ENCODE measurements around the gene ZNF668. TPM values are rescaled to one million over a fixed set of nuclear protein-coding genes. Genes with fewer than 3 reads are reported as not detected.

Gene ZNF668
- total RNA-seq, 1 experiment from 2014 or later = 16.8 TPM

GRCh38 chr16:31105677-31106213 is 31.7 kb upstream of the ZNF668 start:
- BruUV-seq (replicated peaks) = no TSS peak
- Histone ChIP-seq H3K9ac (ENCODE audit: low read length) (peak overlapping the region; percentile 57), H3K4me2 (ENCODE audit: low read length) (peak overlapping the region; percentile 73), H3K9me3 (ENCODE audit: control insufficient read depth in 1 of 2, insufficient read depth in 1 of 2, low read depth in 1 of 2, low read length in 2 of 2) (no peaks in the 10 kb centered on the region), H3K4me3 (replicated peaks in 1 of 2; ENCODE audit: low read depth in 1 of 2, low read length in 2 of 2) (peak overlapping the region; percentile 22 to 33; a peak in 2 of 4 replicates), H3K27me3 (ENCODE audit: insufficient read depth, low read length) (no peaks in the 10 kb centered on the region), H3K4me1 (ENCODE audit: control insufficient read depth in 1 of 2, insufficient read depth in 2 of 2, low read length in 2 of 2) (peaks cover 17 to 30% of the 10 kb centered on the region in 2 experiments; a peak in 3 of 4 replicates), H3K27ac (ENCODE audit: low read depth, low read length) (peak overlapping the region; percentile 70; the same call in 1 of the 2 replicates), H3K36me3 (ENCODE audit: control insufficient read depth in 1 of 2, insufficient read depth in 2 of 2, low read length in 2 of 2) (peaks cover 9 to 15% of the 10 kb centered on the region in 2 experiments), H4K20me1 (ENCODE audit: insufficient read depth) (no peaks in the 10 kb centered on the region), H3K9me2 (ENCODE audit: insufficient read depth) (no peaks in the 10 kb centered on the region), H3K79me2 (ENCODE audit: insufficient read depth, low read length) (peaks cover 16% of the 10 kb centered on the region), H2AFZ (ENCODE audit: low read depth, low read length, poor library complexity, severe bottlenecking) (peak overlapping the region; percentile 78)
- CTCF ChIA-PET = no interaction called here
- DNase-seq (ENCODE audit: low read depth, low spot score) = no peak
- TF ChIP-seq, protein P1, sequence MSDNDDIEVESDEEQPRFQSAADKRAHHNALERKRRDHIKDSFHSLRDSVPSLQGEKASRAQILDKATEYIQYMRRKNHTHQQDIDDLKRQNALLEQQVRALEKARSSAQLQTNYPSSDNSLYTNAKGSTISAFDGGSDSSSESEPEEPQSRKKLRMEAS (IDR thresholded peaks at IDR 0.05) = peak; percentile 63
- TF ChIP-seq ZNF274 (IDR thresholded peaks at IDR 0.05; ENCODE audit: low read depth, low read length) (no peak), SP1 (IDR thresholded peaks at IDR 0.05; ENCODE audit: low read depth) (no peak), SIN3A (IDR thresholded peaks at IDR 0.05; ENCODE audit: low read depth) (no peak), POLR2AphosphoS5 (IDR thresholded peaks at IDR 0.05; ENCODE audit: low read depth, low read length) (peak; percentile 40; the same call in 1 of the 2 replicates), EZH2 (IDR thresholded peaks at IDR 0.05) (no peak), ZFX (IDR thresholded peaks at IDR 0.05) (peak; percentile 73; the same call in 1 of the 2 replicates), YY1 (IDR thresholded peaks at IDR 0.05; ENCODE audit: extremely low read depth, insufficient replicate concordance, low read depth, low read length) (no peak), ELF1 (IDR thresholded peaks at IDR 0.05; ENCODE audit: borderline replicate concordance, low read depth) (no peak), RAD21 (IDR thresholded peaks at IDR 0.05; ENCODE audit: low read depth) (peak; percentile 51), CTCF (IDR thresholded peaks at IDR 0.05 in 2 of 3, conservative IDR thresholded peaks at IDR 0.05 in 1 of 3; ENCODE audit: borderline replicate concordance in 1 of 3, insufficient read depth in 1 of 3, low read depth in 2 of 3, low read length in 2 of 3) (peak; percentile 38 to 84 (median 58); a peak in 5 of 6 replicates)
- TF ChIP-seq, protein P2, sequence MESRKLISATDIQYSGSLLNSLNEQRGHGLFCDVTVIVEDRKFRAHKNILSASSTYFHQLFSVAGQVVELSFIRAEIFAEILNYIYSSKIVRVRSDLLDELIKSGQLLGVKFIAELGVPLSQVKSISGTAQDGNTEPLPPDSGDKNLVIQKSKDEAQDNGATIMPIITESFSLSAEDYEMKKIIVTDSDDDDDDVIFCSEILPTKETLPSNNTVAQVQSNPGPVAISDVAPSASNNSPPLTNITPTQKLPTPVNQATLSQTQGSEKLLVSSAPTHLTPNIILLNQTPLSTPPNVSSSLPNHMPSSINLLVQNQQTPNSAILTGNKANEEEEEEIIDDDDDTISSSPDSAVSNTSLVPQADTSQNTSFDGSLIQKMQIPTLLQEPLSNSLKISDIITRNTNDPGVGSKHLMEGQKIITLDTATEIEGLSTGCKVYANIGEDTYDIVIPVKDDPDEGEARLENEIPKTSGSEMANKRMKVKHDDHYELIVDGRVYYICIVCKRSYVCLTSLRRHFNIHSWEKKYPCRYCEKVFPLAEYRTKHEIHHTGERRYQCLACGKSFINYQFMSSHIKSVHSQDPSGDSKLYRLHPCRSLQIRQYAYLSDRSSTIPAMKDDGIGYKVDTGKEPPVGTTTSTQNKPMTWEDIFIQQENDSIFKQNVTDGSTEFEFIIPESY (IDR thresholded peaks at IDR 0.05; ENCODE audit: extremely low read depth, insufficient replicate concordance, low read length) = no peak
- TF ChIP-seq, protein P3, sequence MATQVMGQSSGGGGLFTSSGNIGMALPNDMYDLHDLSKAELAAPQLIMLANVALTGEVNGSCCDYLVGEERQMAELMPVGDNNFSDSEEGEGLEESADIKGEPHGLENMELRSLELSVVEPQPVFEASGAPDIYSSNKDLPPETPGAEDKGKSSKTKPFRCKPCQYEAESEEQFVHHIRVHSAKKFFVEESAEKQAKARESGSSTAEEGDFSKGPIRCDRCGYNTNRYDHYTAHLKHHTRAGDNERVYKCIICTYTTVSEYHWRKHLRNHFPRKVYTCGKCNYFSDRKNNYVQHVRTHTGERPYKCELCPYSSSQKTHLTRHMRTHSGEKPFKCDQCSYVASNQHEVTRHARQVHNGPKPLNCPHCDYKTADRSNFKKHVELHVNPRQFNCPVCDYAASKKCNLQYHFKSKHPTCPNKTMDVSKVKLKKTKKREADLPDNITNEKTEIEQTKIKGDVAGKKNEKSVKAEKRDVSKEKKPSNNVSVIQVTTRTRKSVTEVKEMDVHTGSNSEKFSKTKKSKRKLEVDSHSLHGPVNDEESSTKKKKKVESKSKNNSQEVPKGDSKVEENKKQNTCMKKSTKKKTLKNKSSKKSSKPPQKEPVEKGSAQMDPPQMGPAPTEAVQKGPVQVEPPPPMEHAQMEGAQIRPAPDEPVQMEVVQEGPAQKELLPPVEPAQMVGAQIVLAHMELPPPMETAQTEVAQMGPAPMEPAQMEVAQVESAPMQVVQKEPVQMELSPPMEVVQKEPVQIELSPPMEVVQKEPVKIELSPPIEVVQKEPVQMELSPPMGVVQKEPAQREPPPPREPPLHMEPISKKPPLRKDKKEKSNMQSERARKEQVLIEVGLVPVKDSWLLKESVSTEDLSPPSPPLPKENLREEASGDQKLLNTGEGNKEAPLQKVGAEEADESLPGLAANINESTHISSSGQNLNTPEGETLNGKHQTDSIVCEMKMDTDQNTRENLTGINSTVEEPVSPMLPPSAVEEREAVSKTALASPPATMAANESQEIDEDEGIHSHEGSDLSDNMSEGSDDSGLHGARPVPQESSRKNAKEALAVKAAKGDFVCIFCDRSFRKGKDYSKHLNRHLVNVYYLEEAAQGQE (IDR thresholded peaks at IDR 0.05; ENCODE audit: low read depth) = no peak
- intact Hi-C loops (cut with micrococcal nuclease) = loop anchor here (5.0 kb wide), 1 partner anchor 337 kb away; the partner anchor contains the start of gene ZNF843
- POLR2A ChIA-PET = no interaction called here
- RAD21 ChIA-PET (ENCODE audit: low non-redundant PET in 1 of 2, low total read pairs in 2 of 2, uncharacterized antibody in 2 of 2, unreplicated experiment in 2 of 2) = no interaction called here
- peak; percentile 77 for ATAC-seq
